ENCODE measurements around the gene CACNG6.

- TF ChIP-seq, protein P1, sequence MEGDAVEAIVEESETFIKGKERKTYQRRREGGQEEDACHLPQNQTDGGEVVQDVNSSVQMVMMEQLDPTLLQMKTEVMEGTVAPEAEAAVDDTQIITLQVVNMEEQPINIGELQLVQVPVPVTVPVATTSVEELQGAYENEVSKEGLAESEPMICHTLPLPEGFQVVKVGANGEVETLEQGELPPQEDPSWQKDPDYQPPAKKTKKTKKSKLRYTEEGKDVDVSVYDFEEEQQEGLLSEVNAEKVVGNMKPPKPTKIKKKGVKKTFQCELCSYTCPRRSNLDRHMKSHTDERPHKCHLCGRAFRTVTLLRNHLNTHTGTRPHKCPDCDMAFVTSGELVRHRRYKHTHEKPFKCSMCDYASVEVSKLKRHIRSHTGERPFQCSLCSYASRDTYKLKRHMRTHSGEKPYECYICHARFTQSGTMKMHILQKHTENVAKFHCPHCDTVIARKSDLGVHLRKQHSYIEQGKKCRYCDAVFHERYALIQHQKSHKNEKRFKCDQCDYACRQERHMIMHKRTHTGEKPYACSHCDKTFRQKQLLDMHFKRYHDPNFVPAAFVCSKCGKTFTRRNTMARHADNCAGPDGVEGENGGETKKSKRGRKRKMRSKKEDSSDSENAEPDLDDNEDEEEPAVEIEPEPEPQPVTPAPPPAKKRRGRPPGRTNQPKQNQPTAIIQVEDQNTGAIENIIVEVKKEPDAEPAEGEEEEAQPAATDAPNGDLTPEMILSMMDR (IDR thresholded peaks at IDR 0.05): no peak
- TF ChIP-seq POLR2A (IDR thresholded peaks at IDR 0.05): no peak
These were observed 13.9 kb upstream of the CACNG6 start for GRCh38 chr19:53977429-53977990.
